Femur (tissue), 1 donor: Measurements from ENCODE around the gene NME4.
"Not testable (repeated sequence)": the region's sequence is repeated elsewhere in the genome, so short reads cannot be mapped to it uniquely, and the experiment has no call there.

Source experiments
- DNase-seq: peaks from one replicate; pipeline ENCODE4 v3.0.0-alpha.2; 2017

The NME4 gene

GRCh38 chr16:378113-378820 is 18.7 kb upstream of the NME4 start:
- DNase-seq = not testable (repeated sequence)

- DNase-seq = peak; percentile 19
Observed at GRCh38 chr16:378821-379182, 18.2 kb upstream of the NME4 start.

GRCh38 chr16:379183-379960 is 17.6 kb upstream of the NME4 start:
- DNase-seq = no peak

GRCh38 chr16:379961-380761 is 16.8 kb upstream of the NME4 start:
- no peak for DNase-seq

- DNase-seq = no peak
Observed at GRCh38 chr16:380762-381011, 16.3 kb upstream of the NME4 start.

GRCh38 chr16:381012-381788 is 15.8 kb upstream of the NME4 start:
- no peak for DNase-seq

GRCh38 chr16:381789-382717 is 14.9 kb upstream of the NME4 start, which contains the start of gene PGAP6:
PGAP6 (minus strand) TSS chr16:381978; CDS start chr16:381821, 157 bp downstream.
- peak; percentile 74 for DNase-seq

- DNase-seq = no peak
Observed at GRCh38 chr16:383326-384051, 13.5 kb upstream of the NME4 start.

- no peak for DNase-seq
Observed at GRCh38 chr16:386641-387156, 10.3 kb upstream of the NME4 start.

- DNase-seq = peak; percentile 40
Observed at GRCh38 chr16:387761-388666, 9.0 kb upstream of the NME4 start.

GRCh38 chr16:389352-389751 is 7.6 kb upstream of the NME4 start:
- DNase-seq = no peak

- DNase-seq = peak; percentile 71
Observed at GRCh38 chr16:391885-392335, 5.1 kb upstream of the NME4 start.

- DNase-seq = no peak
Observed at GRCh38 chr16:392450-393030, 4.5 kb upstream of the NME4 start.

GRCh38 chr16:396199-396598 is 800 bp upstream of the NME4 start:
- DNase-seq = no peak

- DNase-seq = peak; percentile 76
Observed at GRCh38 chr16:396605-397004, 394 bp upstream of the NME4 start.

GRCh38 chr16:397736-398332 is 835 bp downstream of the NME4 start:
- peak; percentile 89 for DNase-seq

GRCh38 chr16:398561-399339 is 1.8 kb downstream of the NME4 start:
- no peak for DNase-seq
